ENCODE measurements around the gene ACVR1B.

Gene ACVR1B

GRCh38 chr12:52004042-52004648, 52.6 kb downstream of the ACVR1B start:
- peaks cover 24 to 30% of the 10 kb centered on the region in 2 experiments for H3K4me1 ChIP-seq (ENCODE audit: control insufficient read depth in 1 of 2, insufficient read depth in 1 of 2, low read depth in 1 of 2, low read length in 1 of 2)
- no peak overlapping the region for H3K4me3 ChIP-seq (ENCODE audit: low read depth in 1 of 2, low read length in 1 of 2)
- no peaks in the 10 kb centered on the region for H3K9me3 ChIP-seq
- H3K36me3 ChIP-seq = peaks cover 8% of the 10 kb centered on the region
- H3K27me3 ChIP-seq = peaks cover 59% of the 10 kb centered on the region
- no peak overlapping the region for H3K27ac ChIP-seq
- TF ChIP-seq CTCF (IDR thresholded peaks at IDR 0.05) = no peak

- Histone ChIP-seq H3K27me3 (peaks cover 71% of the 10 kb centered on the region), H3K4me3 (ENCODE audit: low read depth in 1 of 2, low read length in 1 of 2) (peak overlapping the region; percentile 46 to 63), H3K36me3 (no peaks in the 10 kb centered on the region), H3K4me1 (ENCODE audit: control insufficient read depth in 1 of 2, insufficient read depth in 1 of 2, low read depth in 1 of 2, low read length in 1 of 2) (peaks cover 24 to 30% of the 10 kb centered on the region in 2 experiments), H3K27ac (no peak overlapping the region), H3K9me3 (no peaks in the 10 kb centered on the region)
- no peak for TF ChIP-seq CTCF (IDR thresholded peaks at IDR 0.05)
Measured at GRCh38 chr12:52005218-52005902, 53.9 kb downstream of the ACVR1B start.

- H3K4me3 ChIP-seq (ENCODE audit: low read depth in 1 of 2, low read length in 1 of 2) = peak overlapping the region; percentile 46 to 63
- no peaks in the 10 kb centered on the region for H3K9me3 ChIP-seq
- no peak overlapping the region for H3K27ac ChIP-seq
- H3K36me3 ChIP-seq = no peaks in the 10 kb centered on the region
- no peak for TF ChIP-seq CTCF (IDR thresholded peaks at IDR 0.05)
- H3K27me3 ChIP-seq = peaks cover 78% of the 10 kb centered on the region
- peaks cover 24 to 30% of the 10 kb centered on the region in 2 experiments for H3K4me1 ChIP-seq (ENCODE audit: control insufficient read depth in 1 of 2, insufficient read depth in 1 of 2, low read depth in 1 of 2, low read length in 1 of 2)
Measured at GRCh38 chr12:52005903-52006703, 54.6 kb downstream of the ACVR1B start.

- Histone ChIP-seq H3K27ac (no peak within 1 kb of the TSS), H3K36me3 (no peaks in the 10 kb centered on the region), H3K4me1 (ENCODE audit: control insufficient read depth in 1 of 2, insufficient read depth in 1 of 2, low read depth in 1 of 2, low read length in 1 of 2) (peaks cover 24 to 30% of the 10 kb centered on the region in 2 experiments), H3K9me3 (no peaks in the 10 kb centered on the region), H3K4me3 (ENCODE audit: low read depth in 1 of 2, low read length in 1 of 2) (peak within 1 kb of the TSS; percentile 46 to 63), H3K27me3 (peaks cover 81% of the 10 kb centered on the region)
- no peak for TF ChIP-seq CTCF (IDR thresholded peaks at IDR 0.05)
Measured at GRCh38 chr12:52006726-52007157, 55.2 kb downstream of the ACVR1B start, which contains the start of gene TAMALIN. TAMALIN (plus strand) TSS chr12:52006946; CDS start chr12:52007020, 74 bp downstream.

- no peaks in the 10 kb centered on the region for H3K36me3 ChIP-seq
Measured at GRCh38 chr12:52007158-52007921, 55.8 kb downstream of the ACVR1B start.

More at GRCh38 chr12:52007158-52007921, 55.8 kb downstream of the ACVR1B start:
- Histone ChIP-seq H3K9me3 (no peaks in the 10 kb centered on the region), H3K27me3 (peaks cover 81% of the 10 kb centered on the region), H3K4me3 (ENCODE audit: low read depth in 1 of 2, low read length in 1 of 2) (peak overlapping the region; percentile 41 to 63), H3K4me1 (ENCODE audit: control insufficient read depth in 1 of 2, insufficient read depth in 1 of 2, low read depth in 1 of 2, low read length in 1 of 2) (peaks cover 24 to 30% of the 10 kb centered on the region in 2 experiments), H3K27ac (no peak overlapping the region)
- TF ChIP-seq CTCF (IDR thresholded peaks at IDR 0.05) = no peak

Data from neutrophil (primary cell).